Fibroblast of peridontal ligament (primary cell): ENCODE results near the gene SLC7A8.
"Not testable (repeated sequence)": the region's sequence is repeated elsewhere in the genome, so short reads cannot be mapped to it uniquely, and the experiment has no call there.

Source experiments
- DNase-seq: peaks from one replicate; pipeline ENCODE4 v3.0.0-alpha.2; 2010; ENCODE audit errors: extremely low read depth

The SLC7A8 gene

GRCh38 chr14:23183479-23183878 lies at the start of gene SLC7A8:
Gene SLC7A8, minus strand, starts transcription at chr14:23183660. Its CDS starts 746 bp downstream, at chr14:23182914.
- DNase-seq: peak; percentile 38

GRCh38 chr14:23232241-23232808 lies 48.9 kb upstream of the SLC7A8 start:
- DNase-seq: not testable (repeated sequence)

GRCh38 chr14:23228812-23229211 lies 45.4 kb upstream of the SLC7A8 start:
- DNase-seq: no peak

GRCh38 chr14:23227566-23227965 lies 44.1 kb upstream of the SLC7A8 start:
- no peak for DNase-seq

GRCh38 chr14:23224958-23225357 lies 41.5 kb upstream of the SLC7A8 start:
- DNase-seq: not testable (repeated sequence)

GRCh38 chr14:23219075-23219474 lies 35.6 kb upstream of the SLC7A8 start:
- no peak for DNase-seq

- no peak for DNase-seq
These were observed 33.9 kb upstream of the SLC7A8 start for GRCh38 chr14:23217032-23218020.

- DNase-seq: no peak
These were observed 32.0 kb upstream of the SLC7A8 start for GRCh38 chr14:23215421-23215820.

- DNase-seq: peak; percentile 75
These were observed 26.4 kb upstream of the SLC7A8 start for GRCh38 chr14:23209651-23210423.

- DNase-seq: no peak
These were observed 24.9 kb upstream of the SLC7A8 start for GRCh38 chr14:23208324-23208723.

- no peak for DNase-seq
These were observed 23.7 kb upstream of the SLC7A8 start for GRCh38 chr14:23207146-23207540.

- no peak for DNase-seq
These were observed 23.1 kb upstream of the SLC7A8 start for GRCh38 chr14:23206422-23207145.

GRCh38 chr14:23202001-23202400 lies 18.5 kb upstream of the SLC7A8 start:
- DNase-seq: no peak

- not testable (repeated sequence) for DNase-seq
These were observed 15.7 kb upstream of the SLC7A8 start for GRCh38 chr14:23199141-23199540.

- not testable (repeated sequence) for DNase-seq
These were observed 13.0 kb upstream of the SLC7A8 start for GRCh38 chr14:23196487-23196886.

- DNase-seq: no peak
These were observed 12.2 kb upstream of the SLC7A8 start for GRCh38 chr14:23195552-23196101.

GRCh38 chr14:23193432-23193831 lies 10.0 kb upstream of the SLC7A8 start:
- no peak for DNase-seq

GRCh38 chr14:23187925-23188324 lies 4.5 kb upstream of the SLC7A8 start:
- DNase-seq: no peak

GRCh38 chr14:23186913-23187654 lies 3.6 kb upstream of the SLC7A8 start:
- peak; percentile 91 for DNase-seq

- peak; percentile 36 for DNase-seq
These were observed 1.6 kb upstream of the SLC7A8 start for GRCh38 chr14:23185063-23185462.

GRCh38 chr14:23183158-23183470 lies 346 bp downstream of the SLC7A8 start:
- no peak for DNase-seq
